ENCODE results near the gene PHTF2.
"Not testable (repeated sequence)": the region's sequence is repeated elsewhere in the genome, so short reads cannot be mapped to it uniquely, and the experiment has no call there.

Gene PHTF2

GRCh38 chr7:77944183-77945182 lies 145.9 kb downstream of the PHTF2 start:
- no peak for DNase-seq

- DNase-seq, result no peak
Measured at GRCh38 chr7:77950548-77950947, 152.0 kb downstream of the PHTF2 start.

GRCh38 chr7:77954773-77955555 lies 156.4 kb downstream of the PHTF2 start:
- no peak for DNase-seq

- no peak for DNase-seq
Measured at GRCh38 chr7:77958436-77958835, 159.9 kb downstream of the PHTF2 start.

GRCh38 chr7:77959080-77959479 lies 160.5 kb downstream of the PHTF2 start:
- DNase-seq, result no peak

GRCh38 chr7:77960336-77960735 lies 161.8 kb downstream of the PHTF2 start:
- DNase-seq, result no peak

GRCh38 chr7:77967429-77967828 lies 168.9 kb downstream of the PHTF2 start:
- no peak for DNase-seq

GRCh38 chr7:77971726-77972125 lies 173.2 kb downstream of the PHTF2 start:
- DNase-seq, result no peak

- DNase-seq, result no peak
Measured at GRCh38 chr7:77975672-77976480, 177.3 kb downstream of the PHTF2 start.

GRCh38 chr7:77979219-77979618 lies 180.6 kb downstream of the PHTF2 start:
- DNase-seq, result no peak

GRCh38 chr7:77980087-77980713 lies 181.6 kb downstream of the PHTF2 start:
- no peak for DNase-seq

- no peak for DNase-seq
Measured at GRCh38 chr7:77982926-77983550, 184.5 kb downstream of the PHTF2 start.

- DNase-seq, result no peak
Measured at GRCh38 chr7:77983973-77984372, 185.4 kb downstream of the PHTF2 start.

- DNase-seq, result no peak
Measured at GRCh38 chr7:77985232-77985973, 186.8 kb downstream of the PHTF2 start.

GRCh38 chr7:77985974-77986339 lies 187.4 kb downstream of the PHTF2 start:
- DNase-seq, result no peak

- no peak for DNase-seq
Measured at GRCh38 chr7:77989981-77990566, 191.5 kb downstream of the PHTF2 start.

GRCh38 chr7:77991656-77992055 lies 193.1 kb downstream of the PHTF2 start:
- no peak for DNase-seq

GRCh38 chr7:77993838-77994237 lies 195.3 kb downstream of the PHTF2 start:
- no peak for DNase-seq

- DNase-seq, result no peak
Measured at GRCh38 chr7:77995717-77996116, 197.1 kb downstream of the PHTF2 start.

GRCh38 chr7:77999168-77999567 lies 200.6 kb downstream of the PHTF2 start:
- not testable (repeated sequence) for DNase-seq

GRCh38 chr7:78002021-78002420 lies 203.4 kb downstream of the PHTF2 start:
- no peak for DNase-seq

All from NCI-H446 treated with DMSO at 0.1 percent for 48 hours (cell line).